Thyroid gland (tissue), 4 donors: ENCODE measurements around the gene PRAMEF13. TPM values are rescaled to one million over a fixed set of nuclear protein-coding genes. Genes with fewer than 3 reads are reported as not detected.
"Not testable (repeated sequence)": the region's sequence is repeated elsewhere in the genome, so short reads cannot be mapped to it uniquely, and the experiment has no call there.

Experiments
- DNase-seq, 2 donors: peaks; one replicate each; pipeline ENCODE4 v3.0.0-alpha.2; 2019
- H3K27ac ChIP-seq, 3 donors: fragments of 200-600 bp; sonication (generic); 1 replicate in 2 of 3; 2 replicates in 1 of 3; pipeline ENCODE4 v1.5.1; 2016 to 2019; ENCODE audit warnings: mild to moderate bottlenecking in 1 of 3, moderate library complexity in 1 of 3
- H3K27me3 ChIP-seq: fragments of 200-600 bp; sonication (generic); one replicate; pipeline ENCODE4 v1.5.1; 2019
- H3K36me3 ChIP-seq, 2 donors: fragments of 200-600 bp; sonication (generic); one replicate each; pipeline ENCODE4 v1.5.1; 2016 to 2019
- H3K4me1 ChIP-seq, 2 donors: fragments of 200-600 bp; sonication (generic); one replicate each; pipeline ENCODE4 v1.5.1; 2017 to 2019
- H3K4me3 ChIP-seq, 3 donors: fragments of 200-600 bp; sonication (generic); replicated peaks in 1 of 3; 1 replicate in 2 of 3; 2 replicates in 1 of 3; pipeline ENCODE4 v1.5.1; 2016; ENCODE audit warnings: mild to moderate bottlenecking in 1 of 3
- H3K9me3 ChIP-seq: fragments of 200-600 bp; sonication (generic); one replicate; pipeline ENCODE4 v1.5.1; 2017
- WGBS, 2 donors: methylation state at CpG; one replicate each; pipeline ENCODE4 v1.1.5; 2017; 5-methylcytosine and 5-hydroxymethylcytosine counted together
- intact Hi-C: fragments of 100-400 bp; cut with DNase I; formaldehyde crosslinking; loops from one replicate; pipeline ENCODE4 v1.15.1; 2023
- total RNA-seq, 4 donors: library from RNA; depleted of rRNA; stranded (reverse); fragments of >200 nt; gene quantifications; one replicate each; pipeline ENCODE4 v1.2.3, GENCODE V29; 2016

PRAMEF13 gene
- total RNA-seq, 4 donors from 2014 or later = not detected

GRCh38 chr1:13155909-13156308 lies 45.3 kb downstream of the PRAMEF13 start, which contains the start of gene PRAMEF26:
PRAMEF26 (minus strand) TSS chr1:13156009; CDS start chr1:13153095, 2,914 bp downstream.
- H3K4me1 ChIP-seq, intact Hi-C loops, H3K27me3 ChIP-seq, H3K4me3 ChIP-seq, H3K27ac ChIP-seq, H3K36me3 ChIP-seq, H3K9me3 ChIP-seq, DNase-seq: not testable (repeated sequence)
- 80% methylated on average over 1 of the region's 5 CpGs; no CpG with 5 or more reads in 1 of the 2 donors for WGBS, 2 donors

Other genes starting within 250 kb of the PRAMEF13 start
- gene PRAMEF27, start 144.8 kb downstream of the PRAMEF13 start, total RNA-seq = not detected
- gene HNRNPCL3, start 140.6 kb downstream of the PRAMEF13 start, total RNA-seq = not detected
- gene PRAMEF25, start 130.6 kb downstream of the PRAMEF13 start, total RNA-seq = not detected
- not detected for gene HNRNPCL2, start 84.6 kb downstream of the PRAMEF13 start, total RNA-seq
- not detected for gene PRAMEF26, start 45.4 kb downstream of the PRAMEF13 start, total RNA-seq
- not detected for gene HNRNPCL4, start 35.8 kb downstream of the PRAMEF13 start, total RNA-seq
- gene PRAMEF9, start 29.6 kb downstream of the PRAMEF13 start, total RNA-seq = not detected
- not detected for gene PRAMEF18, start 24.7 kb upstream of the PRAMEF13 start, total RNA-seq
- gene PRAMEF5, start 52.8 kb upstream of the PRAMEF13 start, total RNA-seq = not detected
- not detected for gene PRAMEF8, start 83.7 kb upstream of the PRAMEF13 start, total RNA-seq
- not detected for gene PRAMEF33, start 102.1 kb upstream of the PRAMEF13 start, total RNA-seq
- gene PRAMEF15, start 114.2 kb upstream of the PRAMEF13 start, total RNA-seq = not detected
- not detected for gene PRAMEF14, start 145.7 kb upstream of the PRAMEF13 start, total RNA-seq
- gene PRAMEF19, start 170.5 kb upstream of the PRAMEF13 start, total RNA-seq = not detected
- gene PRAMEF17, start 188.2 kb upstream of the PRAMEF13 start, total RNA-seq = not detected
- gene PRAMEF20, start 209.0 kb upstream of the PRAMEF13 start, total RNA-seq = not detected